ENCODE measurements around the gene PTP4A2.

GRCh38 chr1:31891280-31891679 lies 46.9 kb downstream of the PTP4A2 start:
- TF ChIP-seq, protein P1, sequence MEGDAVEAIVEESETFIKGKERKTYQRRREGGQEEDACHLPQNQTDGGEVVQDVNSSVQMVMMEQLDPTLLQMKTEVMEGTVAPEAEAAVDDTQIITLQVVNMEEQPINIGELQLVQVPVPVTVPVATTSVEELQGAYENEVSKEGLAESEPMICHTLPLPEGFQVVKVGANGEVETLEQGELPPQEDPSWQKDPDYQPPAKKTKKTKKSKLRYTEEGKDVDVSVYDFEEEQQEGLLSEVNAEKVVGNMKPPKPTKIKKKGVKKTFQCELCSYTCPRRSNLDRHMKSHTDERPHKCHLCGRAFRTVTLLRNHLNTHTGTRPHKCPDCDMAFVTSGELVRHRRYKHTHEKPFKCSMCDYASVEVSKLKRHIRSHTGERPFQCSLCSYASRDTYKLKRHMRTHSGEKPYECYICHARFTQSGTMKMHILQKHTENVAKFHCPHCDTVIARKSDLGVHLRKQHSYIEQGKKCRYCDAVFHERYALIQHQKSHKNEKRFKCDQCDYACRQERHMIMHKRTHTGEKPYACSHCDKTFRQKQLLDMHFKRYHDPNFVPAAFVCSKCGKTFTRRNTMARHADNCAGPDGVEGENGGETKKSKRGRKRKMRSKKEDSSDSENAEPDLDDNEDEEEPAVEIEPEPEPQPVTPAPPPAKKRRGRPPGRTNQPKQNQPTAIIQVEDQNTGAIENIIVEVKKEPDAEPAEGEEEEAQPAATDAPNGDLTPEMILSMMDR (IDR thresholded peaks at IDR 0.05; ENCODE audit: poor library complexity): no peak
- TF ChIP-seq EZH2 (IDR thresholded peaks at IDR 0.05; ENCODE audit: borderline replicate concordance): no peak
